BLaER1 treated with 17β-estradiol and CSF1 and Interleukin-3, amounts not matched to agents 10 nM and 100 nM (cell line): ENCODE results near the gene GRID2.

Source experiments
- H3K27ac ChIP-seq, 11 experiments: shearing (Covaris generic); formaldehyde crosslinking; 2 replicates each; pipeline ENCODE4 v1.8.1; 2022
- H3K27me3 ChIP-seq, 11 experiments: shearing (Covaris generic); formaldehyde crosslinking; 2 replicates each; pipeline ENCODE4 v1.8.1; 2022
- H3K36me3 ChIP-seq, 11 experiments: shearing (Covaris generic); formaldehyde crosslinking; 2 replicates each; pipeline ENCODE4 v1.8.1; 2022
- H3K4me1 ChIP-seq, 10 experiments: shearing (Covaris generic); formaldehyde crosslinking; 2 replicates each; pipeline ENCODE4 v1.8.1; 2022
- H3K4me2 ChIP-seq, 11 experiments: shearing (Covaris generic); formaldehyde crosslinking; 2 replicates each; pipeline ENCODE4 v1.8.1; 2022
- H3K4me3 ChIP-seq, 10 experiments: shearing (Covaris generic); formaldehyde crosslinking; 2 replicates each; pipeline ENCODE4 v1.8.1; 2022
- H3K9ac ChIP-seq, 11 experiments: shearing (Covaris generic); formaldehyde crosslinking; 2 replicates each; pipeline ENCODE4 v1.8.1; 2022
- H3K9me3 ChIP-seq, 11 experiments: shearing (Covaris generic); formaldehyde crosslinking; replicated peaks in 1 of 11; 2 replicates each; pipeline ENCODE4 v1.8.1; 2022
- H4K20me1 ChIP-seq, 11 experiments: shearing (Covaris generic); formaldehyde crosslinking; 2 replicates each; pipeline ENCODE4 v1.8.1; 2022
- Cebpa-rat ChIP-seq, 11 experiments: shearing (Covaris generic); IDR thresholded peaks; 2 replicates each; pipeline ENCODE4 v1.8.1; 2022

The GRID2 gene

DNA sequence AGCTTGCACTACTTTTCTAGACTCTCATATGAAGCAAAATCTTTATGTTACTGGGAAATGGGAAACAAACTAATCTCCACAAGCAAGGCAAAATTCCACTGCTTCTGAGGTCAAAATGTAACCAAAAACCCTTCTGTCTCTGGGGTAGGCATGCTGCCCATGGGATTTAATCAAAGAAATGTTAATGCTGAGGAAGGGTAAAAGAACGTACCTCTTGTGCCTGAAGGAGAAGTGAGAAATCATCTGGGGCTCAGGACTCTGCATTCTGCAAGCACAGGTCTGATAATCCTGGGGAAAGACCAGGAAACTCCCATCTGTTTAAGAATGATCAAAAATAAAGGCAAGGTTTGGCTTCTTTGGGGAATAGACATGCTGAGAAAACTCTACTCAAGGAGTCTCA lies 184.7 kb downstream of the GRID2 start:
- Histone ChIP-seq H3K4me3 (no peak overlapping the region), H3K27ac (no peak overlapping the region), H3K9ac (no peak overlapping the region), H3K4me2 (no peak overlapping the region), H3K9me3 (no peaks in the 10 kb centered on the region), H3K4me1 (no peaks in the 10 kb centered on the region), H3K27me3 (no peaks in the 10 kb centered on the region), H3K36me3 (no peaks in the 10 kb centered on the region), H4K20me1 (no peaks in the 10 kb centered on the region)
- TF ChIP-seq Cebpa-rat (IDR thresholded peaks at IDR 0.05): no peak

DNA sequence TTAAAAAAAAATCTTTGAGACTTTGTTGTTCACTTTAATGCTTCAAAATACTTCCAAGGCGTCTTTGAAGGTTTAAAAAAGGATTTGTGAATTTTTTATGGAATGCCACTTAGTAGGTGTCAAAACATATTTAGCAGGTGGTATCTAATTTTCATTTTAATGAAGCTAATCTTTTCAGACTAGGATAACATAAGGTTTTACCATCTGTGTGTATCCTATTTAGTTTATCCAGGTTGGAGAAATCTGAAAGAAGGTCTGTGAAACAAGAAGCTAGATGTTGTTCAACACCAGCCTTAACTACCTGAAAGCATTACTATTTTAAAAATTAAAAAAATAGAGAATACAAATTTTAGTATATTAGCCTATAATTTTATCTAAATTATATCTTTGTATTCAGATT lies 193.4 kb downstream of the GRID2 start:
- no peak overlapping the region for H3K4me2 ChIP-seq
- H3K4me3 ChIP-seq: no peak overlapping the region
- no peak overlapping the region for H3K9ac ChIP-seq
- no peaks in the 10 kb centered on the region for H3K4me1 ChIP-seq
- H3K9me3 ChIP-seq: no peaks in the 10 kb centered on the region
- no peak for TF ChIP-seq Cebpa-rat (IDR thresholded peaks at IDR 0.05)
- no peaks in the 10 kb centered on the region for H3K36me3 ChIP-seq
- no peak overlapping the region for H3K27ac ChIP-seq
- no peaks in the 10 kb centered on the region for H3K27me3 ChIP-seq
- no peaks in the 10 kb centered on the region for H4K20me1 ChIP-seq

DNA sequence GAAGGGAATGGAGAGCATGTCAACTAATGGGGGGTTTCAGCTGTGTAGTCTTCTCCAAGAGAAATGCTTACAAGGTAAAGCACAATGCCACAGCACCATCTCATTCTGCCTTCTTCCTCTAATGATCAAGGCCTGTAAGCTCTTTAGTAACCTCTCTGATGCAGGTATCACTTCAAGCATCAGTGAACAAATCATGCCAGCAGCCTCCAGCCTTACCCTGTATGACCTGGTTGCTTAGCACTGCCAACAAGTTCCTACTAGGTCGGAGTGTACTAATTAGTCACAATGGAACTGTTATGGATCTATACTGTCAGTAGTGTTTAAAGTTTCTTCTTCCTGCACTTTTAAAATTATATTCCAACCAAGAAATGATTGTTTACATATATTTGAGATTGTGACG lies 197.7 kb downstream of the GRID2 start:
- Histone ChIP-seq H3K36me3 (no peaks in the 10 kb centered on the region), H3K4me3 (no peak overlapping the region), H3K9ac (no peak overlapping the region), H3K27ac (no peak overlapping the region), H4K20me1 (no peaks in the 10 kb centered on the region), H3K9me3 (no peaks in the 10 kb centered on the region), H3K27me3 (no peaks in the 10 kb centered on the region), H3K4me1 (no peaks in the 10 kb centered on the region), H3K4me2 (no peak overlapping the region)
- TF ChIP-seq Cebpa-rat (IDR thresholded peaks at IDR 0.05): no peak

DNA sequence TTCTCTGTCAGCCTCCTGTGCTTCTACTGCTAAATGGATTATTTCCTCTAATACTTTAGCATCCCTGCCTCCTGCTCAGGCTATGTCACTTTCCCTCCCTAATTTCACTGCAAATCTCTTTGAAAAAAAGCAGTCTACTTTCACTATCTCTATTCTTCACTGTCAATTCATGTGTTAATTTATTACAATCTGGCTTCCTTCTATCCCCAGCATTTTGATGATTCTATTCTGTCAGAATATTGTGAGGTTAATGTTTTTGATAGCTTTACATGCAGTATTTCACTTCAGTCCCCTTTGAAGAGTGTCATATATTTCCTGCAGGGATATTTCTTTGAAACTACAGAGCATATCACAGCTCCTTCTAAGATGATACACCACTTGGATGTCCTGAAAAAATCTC lies 203.2 kb downstream of the GRID2 start:
- Histone ChIP-seq H3K4me3 (no peak overlapping the region), H3K4me1 (no peaks in the 10 kb centered on the region), H3K9ac (no peak overlapping the region), H3K9me3 (no peaks in the 10 kb centered on the region), H3K27me3 (no peaks in the 10 kb centered on the region), H3K4me2 (no peak overlapping the region), H3K36me3 (no peaks in the 10 kb centered on the region), H4K20me1 (no peaks in the 10 kb centered on the region), H3K27ac (no peak overlapping the region)
- TF ChIP-seq Cebpa-rat (IDR thresholded peaks at IDR 0.05): no peak

DNA sequence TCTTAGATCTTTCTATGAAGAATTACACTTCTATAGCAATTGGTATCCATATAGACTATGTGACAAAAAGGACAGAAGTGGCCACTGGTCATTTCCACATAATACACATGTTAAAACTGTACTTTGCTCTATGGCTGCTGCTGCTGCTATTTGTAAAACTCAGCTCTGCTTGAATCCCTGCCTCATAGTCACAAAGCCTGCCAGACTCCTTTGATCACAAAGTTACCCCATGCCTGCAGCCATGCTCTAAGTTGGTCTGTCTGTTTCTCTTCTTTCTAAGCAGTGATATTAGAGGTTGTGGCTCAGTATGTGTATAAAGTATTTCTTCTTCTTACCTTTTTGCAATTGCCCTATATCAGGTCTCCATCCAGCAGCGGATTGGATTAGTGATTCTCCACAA lies 210.9 kb downstream of the GRID2 start:
- H3K36me3 ChIP-seq: no peaks in the 10 kb centered on the region
- TF ChIP-seq Cebpa-rat (IDR thresholded peaks at IDR 0.05): no peak
- H3K9ac ChIP-seq: no peak overlapping the region
- no peaks in the 10 kb centered on the region for H3K4me1 ChIP-seq
- no peak overlapping the region for H3K4me3 ChIP-seq
- H3K9me3 ChIP-seq: no peaks in the 10 kb centered on the region
- H4K20me1 ChIP-seq: no peaks in the 10 kb centered on the region
- no peak overlapping the region for H3K4me2 ChIP-seq
- no peaks in the 10 kb centered on the region for H3K27me3 ChIP-seq
- H3K27ac ChIP-seq: no peak overlapping the region

DNA sequence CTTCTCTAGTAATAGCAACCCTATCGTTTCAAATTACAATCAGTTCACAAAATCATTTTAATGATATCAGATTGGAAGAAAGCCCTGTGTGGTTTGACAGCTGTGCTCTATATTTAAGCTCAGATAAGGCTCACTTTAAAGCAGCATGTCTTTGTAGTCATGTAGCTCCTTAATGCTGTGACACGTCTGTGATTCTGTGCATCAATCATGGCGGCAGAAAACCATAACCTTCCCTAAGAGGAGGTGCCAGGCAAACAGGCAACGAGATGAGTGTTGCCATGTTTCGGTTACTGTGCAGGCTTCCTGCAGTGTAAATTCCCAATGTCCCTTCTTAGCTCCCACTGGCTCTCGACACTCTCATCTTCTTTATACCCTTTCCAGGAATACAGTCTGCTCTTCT lies 212.7 kb downstream of the GRID2 start:
- Histone ChIP-seq H3K4me2 (no peak overlapping the region), H3K36me3 (no peaks in the 10 kb centered on the region), H3K27ac (no peak overlapping the region), H4K20me1 (no peaks in the 10 kb centered on the region), H3K9me3 (no peaks in the 10 kb centered on the region), H3K9ac (no peak overlapping the region), H3K4me3 (no peak overlapping the region), H3K27me3 (no peaks in the 10 kb centered on the region), H3K4me1 (no peaks in the 10 kb centered on the region)
- no peak for TF ChIP-seq Cebpa-rat (IDR thresholded peaks at IDR 0.05)

DNA sequence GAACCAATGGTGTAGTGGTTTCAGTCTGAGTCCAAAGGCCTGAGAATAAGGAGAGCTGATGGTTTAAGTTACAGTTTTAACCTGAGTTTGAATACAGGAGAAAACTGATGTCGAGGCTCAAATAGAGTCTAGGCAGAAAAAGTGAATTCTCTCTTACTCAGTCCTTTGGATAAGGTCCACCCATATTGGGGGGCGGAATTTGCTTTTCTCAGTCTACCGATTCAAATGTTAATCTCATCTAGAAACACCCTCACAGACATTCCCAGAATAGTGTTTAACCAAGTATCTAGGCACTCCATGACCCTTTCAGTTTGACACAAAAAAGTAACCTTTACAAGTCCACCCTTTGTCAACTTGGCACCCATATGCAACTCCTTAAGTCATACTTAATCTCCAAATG lies 216.0 kb downstream of the GRID2 start:
- no peak overlapping the region for H3K27ac ChIP-seq
- H3K27me3 ChIP-seq: no peaks in the 10 kb centered on the region
- no peak overlapping the region for H3K4me3 ChIP-seq
- no peak overlapping the region for H3K4me2 ChIP-seq
- no peak for TF ChIP-seq Cebpa-rat (IDR thresholded peaks at IDR 0.05)
- no peaks in the 10 kb centered on the region for H3K4me1 ChIP-seq
- no peak overlapping the region for H3K9ac ChIP-seq
- H3K9me3 ChIP-seq: no peaks in the 10 kb centered on the region
- no peaks in the 10 kb centered on the region for H4K20me1 ChIP-seq
- no peaks in the 10 kb centered on the region for H3K36me3 ChIP-seq

DNA sequence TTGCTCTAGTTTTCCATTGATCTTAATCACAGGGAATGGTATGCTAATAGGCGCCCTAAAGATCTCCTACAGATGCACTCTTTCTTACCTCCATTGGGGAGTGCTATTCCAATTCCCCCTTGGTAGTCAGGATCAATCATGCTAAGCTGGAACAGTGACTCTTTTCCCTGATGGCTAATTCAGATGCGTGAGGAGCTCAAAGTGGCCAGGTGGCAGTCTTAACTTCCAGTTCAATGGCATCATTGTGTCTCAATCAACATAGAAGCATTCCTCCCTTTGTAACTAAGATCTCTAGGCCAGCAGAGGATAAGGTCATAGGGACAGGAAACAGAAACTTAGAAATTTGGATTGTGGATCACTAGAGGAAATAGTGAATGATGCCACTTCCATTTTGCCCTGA lies 216.8 kb downstream of the GRID2 start:
- Histone ChIP-seq H4K20me1 (no peaks in the 10 kb centered on the region), H3K4me3 (no peak overlapping the region), H3K27ac (no peak overlapping the region), H3K4me1 (no peaks in the 10 kb centered on the region), H3K9me3 (no peaks in the 10 kb centered on the region), H3K4me2 (no peak overlapping the region), H3K36me3 (no peaks in the 10 kb centered on the region), H3K27me3 (no peaks in the 10 kb centered on the region), H3K9ac (no peak overlapping the region)
- TF ChIP-seq Cebpa-rat (IDR thresholded peaks at IDR 0.05): no peak

DNA sequence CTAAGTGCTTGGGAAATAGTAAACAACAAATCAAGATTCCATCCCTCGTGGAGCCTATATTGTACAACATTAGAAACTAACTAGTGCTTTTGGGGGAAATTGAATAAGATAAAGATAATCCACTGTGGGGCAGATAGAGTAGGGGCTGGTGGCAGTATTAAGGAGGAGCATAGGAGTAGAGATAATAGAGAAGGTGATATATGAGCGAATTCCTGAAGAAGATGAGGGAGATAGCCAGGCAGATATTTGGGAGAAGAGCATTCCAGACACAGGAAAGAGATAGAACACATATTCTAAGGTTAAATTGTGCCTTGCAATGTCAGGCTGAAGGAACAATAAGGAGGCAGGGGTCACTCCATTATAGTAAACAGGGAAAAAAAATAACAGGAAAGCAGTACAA lies 218.2 kb downstream of the GRID2 start:
- Histone ChIP-seq H3K4me3 (no peak overlapping the region), H3K9me3 (no peaks in the 10 kb centered on the region), H3K27ac (no peak overlapping the region), H3K4me2 (no peak overlapping the region), H3K27me3 (no peaks in the 10 kb centered on the region), H3K36me3 (no peaks in the 10 kb centered on the region), H3K9ac (no peak overlapping the region), H3K4me1 (no peaks in the 10 kb centered on the region), H4K20me1 (no peaks in the 10 kb centered on the region)
- TF ChIP-seq Cebpa-rat (IDR thresholded peaks at IDR 0.05): no peak

DNA sequence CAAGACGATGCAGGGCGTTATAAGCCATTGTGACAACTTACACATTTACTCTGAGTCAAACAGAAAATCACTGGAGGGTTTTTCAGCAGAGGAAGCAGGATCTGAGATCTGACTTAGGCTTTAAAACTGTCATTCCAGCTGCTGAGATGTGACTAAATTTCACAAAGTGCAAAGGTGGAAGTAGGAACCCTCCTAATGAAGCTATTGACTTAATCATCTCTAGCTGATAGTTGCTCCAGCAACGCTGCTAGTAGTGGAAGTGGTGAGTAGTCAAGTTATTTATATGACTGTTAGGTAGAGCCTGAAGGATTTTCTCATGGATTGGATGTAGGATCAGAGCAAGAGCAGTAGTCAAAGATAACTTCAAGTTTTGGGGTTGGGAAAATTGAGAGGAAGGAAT lies 218.6 kb downstream of the GRID2 start:
- no peak for TF ChIP-seq Cebpa-rat (IDR thresholded peaks at IDR 0.05)
- Histone ChIP-seq H3K4me2 (no peak overlapping the region), H4K20me1 (no peaks in the 10 kb centered on the region), H3K4me1 (no peaks in the 10 kb centered on the region), H3K27me3 (no peaks in the 10 kb centered on the region), H3K4me3 (no peak overlapping the region), H3K27ac (no peak overlapping the region), H3K36me3 (no peaks in the 10 kb centered on the region), H3K9ac (no peak overlapping the region), H3K9me3 (no peaks in the 10 kb centered on the region)

DNA sequence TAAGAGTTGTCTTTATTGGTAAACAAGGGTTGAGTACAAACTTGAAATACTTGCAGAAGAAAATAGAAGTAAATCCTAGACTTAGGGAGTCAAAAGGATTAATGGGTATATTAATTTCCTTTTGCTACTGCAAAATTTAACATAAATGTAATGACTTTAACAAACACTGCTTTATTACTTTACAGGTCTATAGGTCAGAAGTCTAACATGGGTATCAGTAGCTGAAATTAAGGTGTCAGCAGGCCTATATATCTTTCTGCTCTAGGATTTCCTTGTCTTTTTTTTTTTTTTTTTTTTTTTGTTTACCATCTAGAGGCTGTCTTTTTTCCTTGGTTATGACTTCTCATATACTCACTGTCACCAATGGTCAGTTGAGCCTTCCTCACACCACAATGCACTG lies 220.4 kb downstream of the GRID2 start:
- no peaks in the 10 kb centered on the region for H3K4me1 ChIP-seq
- H3K9ac ChIP-seq: no peak overlapping the region
- H4K20me1 ChIP-seq: no peaks in the 10 kb centered on the region
- no peaks in the 10 kb centered on the region for H3K27me3 ChIP-seq
- H3K36me3 ChIP-seq: no peaks in the 10 kb centered on the region
- TF ChIP-seq Cebpa-rat (IDR thresholded peaks at IDR 0.05): no peak
- no peak overlapping the region for H3K4me3 ChIP-seq
- no peaks in the 10 kb centered on the region for H3K9me3 ChIP-seq
- no peak overlapping the region for H3K4me2 ChIP-seq
- no peak overlapping the region for H3K27ac ChIP-seq
